H4 (cell line): Measurements from ENCODE around the gene CCDC178. TPM values are rescaled to one million over a fixed set of nuclear protein-coding genes. Genes with fewer than 3 reads are reported as not detected.
"Not testable (repeated sequence)": the region's sequence is repeated elsewhere in the genome, so short reads cannot be mapped to it uniquely, and the experiment has no call there.

Experiments
- DNase-seq: peaks from one replicate; pipeline ENCODE4 v3.0.0-alpha.2; 2015; ENCODE audit warnings: low spot score
- total RNA-seq: library from RNA; depleted of rRNA; stranded (reverse); fragments of >200 nt; shearing (Covaris generic); gene quantifications from 2 replicates; pipeline ENCODE4 v1.2.3, GENCODE V29; 2014

The CCDC178 gene
- total RNA-seq, 1 experiment from 2014 or later, result not detected

DNA sequence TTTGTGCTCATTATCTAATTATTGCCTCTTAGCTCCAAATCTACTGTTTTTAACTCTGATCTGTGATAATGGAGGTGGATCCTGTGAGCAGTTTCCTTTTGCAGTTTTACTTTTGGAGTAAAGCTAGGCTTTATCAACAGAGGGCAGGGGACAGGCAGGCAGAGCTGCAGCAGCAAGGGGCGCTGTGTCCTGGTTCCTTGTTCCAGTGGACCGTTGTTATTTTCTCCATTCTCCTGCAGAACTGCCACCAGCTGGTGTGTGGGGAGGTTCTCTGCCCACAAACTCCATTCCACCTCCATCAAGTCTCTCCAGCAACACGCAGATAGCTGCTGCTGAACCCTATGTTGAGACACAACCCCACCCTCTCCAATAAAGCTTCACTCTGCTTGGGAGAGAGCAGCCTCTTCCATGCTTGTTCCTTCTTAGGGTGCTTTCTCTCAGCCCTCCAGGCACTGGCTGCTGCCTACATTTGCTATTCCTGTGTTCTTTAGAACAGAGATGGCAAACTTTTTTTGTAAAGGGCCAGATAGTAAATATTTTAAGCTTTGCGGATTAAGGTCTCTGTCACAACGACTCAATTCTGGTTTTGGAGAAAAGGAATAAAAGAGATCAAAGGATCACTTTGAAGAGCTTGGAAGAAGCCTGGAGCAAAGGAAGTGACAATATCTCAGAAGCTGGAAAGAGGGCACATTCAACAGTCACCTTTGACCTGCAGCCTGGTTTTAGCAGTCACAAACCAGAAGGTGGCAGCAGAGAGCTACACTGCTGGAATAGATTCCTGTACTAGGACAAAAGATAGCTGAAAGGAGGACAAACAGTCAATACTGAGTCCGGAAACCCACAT, 208.8 kb downstream of the CCDC178 start:
- DNase-seq, result peak; percentile 72

DNA sequence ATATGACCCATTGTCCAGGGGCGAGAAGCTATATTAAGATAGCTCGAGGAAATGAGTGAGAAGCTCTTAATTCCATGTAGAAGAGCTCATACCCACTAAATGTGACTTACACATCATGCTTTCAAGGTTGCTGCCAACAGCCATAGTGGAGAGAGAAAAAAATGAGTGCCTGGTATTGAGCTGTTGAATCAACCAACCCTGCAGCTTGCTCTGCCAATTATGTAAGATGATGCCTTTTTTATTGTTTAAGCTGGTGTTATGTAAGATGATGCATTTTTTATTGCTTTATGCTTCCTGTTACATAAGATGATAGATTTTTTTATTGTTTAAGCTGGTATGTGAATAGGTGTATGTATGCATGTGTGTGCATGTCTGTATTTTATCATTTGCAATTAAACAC, 228.2 kb downstream of the CCDC178 start:
- no peak for DNase-seq

DNA sequence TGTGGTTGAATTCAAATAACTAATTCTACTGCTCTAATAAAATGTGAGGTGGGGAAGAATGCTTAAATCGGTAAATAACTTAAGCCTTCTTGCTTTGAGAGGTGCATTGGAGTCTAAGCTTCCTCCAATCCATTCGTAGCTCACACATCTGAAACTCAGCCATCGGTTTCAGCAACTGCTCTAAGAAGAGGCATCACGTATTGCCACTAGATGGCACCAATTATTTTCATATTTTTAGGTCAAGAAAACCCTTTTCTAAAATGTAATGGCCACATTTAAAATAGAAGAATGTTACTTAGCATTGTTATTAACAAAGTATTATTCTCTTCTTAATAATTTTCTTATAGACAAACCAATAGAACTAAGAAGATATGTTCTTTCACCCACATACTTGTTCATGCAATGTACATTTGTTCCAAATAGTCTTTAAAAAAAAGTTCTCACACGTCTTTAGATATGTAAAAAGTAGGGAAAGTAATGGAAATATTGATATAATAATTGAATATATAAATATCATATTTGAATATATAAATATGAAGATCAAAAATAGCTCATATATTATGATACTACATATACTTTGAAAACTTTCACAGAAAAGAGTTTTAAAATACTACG, 229.8 kb downstream of the CCDC178 start:
- DNase-seq, result peak; percentile 44

DNA sequence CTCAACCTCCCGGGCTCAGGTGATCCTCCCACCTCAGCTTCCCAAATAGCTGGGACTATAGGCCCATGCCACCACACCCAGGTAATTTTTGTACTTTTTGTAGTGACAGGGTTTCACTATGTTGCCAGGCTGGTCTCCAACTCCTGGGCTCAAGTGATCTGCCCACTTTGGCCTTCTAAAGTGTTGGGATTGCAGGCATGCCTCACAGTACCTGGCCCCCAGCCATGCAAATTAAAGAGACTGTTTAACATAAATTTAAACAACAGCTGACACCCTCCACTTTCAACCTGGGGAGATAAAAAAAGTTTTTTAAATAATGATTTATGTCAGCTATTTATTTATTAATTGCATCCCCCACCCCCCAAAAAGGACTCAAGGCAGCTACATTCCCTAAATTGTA, 234.7 kb downstream of the CCDC178 start:
- no peak for DNase-seq

DNA sequence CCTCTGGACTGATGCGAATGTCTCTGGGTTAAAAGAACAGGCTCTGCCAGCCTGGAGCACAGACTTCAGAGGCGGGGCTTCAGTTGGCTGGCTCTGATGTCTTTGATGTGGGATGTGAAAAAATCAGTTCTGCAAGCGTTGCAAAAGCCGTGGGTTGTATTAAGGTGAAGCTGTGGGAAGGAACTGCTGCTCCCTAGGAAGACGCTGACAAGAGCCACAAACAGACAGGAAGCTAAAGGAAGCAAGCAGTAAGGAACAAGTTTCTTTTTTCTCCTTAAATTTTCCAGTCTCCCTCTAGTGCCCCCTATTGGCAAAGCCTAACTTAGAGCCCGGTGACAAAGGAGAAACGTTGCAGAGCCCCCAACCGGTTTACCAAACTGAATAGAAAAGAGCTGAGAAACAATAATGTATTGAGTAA, 239.0 kb downstream of the CCDC178 start:
- DNase-seq, result peak; percentile 86

DNA sequence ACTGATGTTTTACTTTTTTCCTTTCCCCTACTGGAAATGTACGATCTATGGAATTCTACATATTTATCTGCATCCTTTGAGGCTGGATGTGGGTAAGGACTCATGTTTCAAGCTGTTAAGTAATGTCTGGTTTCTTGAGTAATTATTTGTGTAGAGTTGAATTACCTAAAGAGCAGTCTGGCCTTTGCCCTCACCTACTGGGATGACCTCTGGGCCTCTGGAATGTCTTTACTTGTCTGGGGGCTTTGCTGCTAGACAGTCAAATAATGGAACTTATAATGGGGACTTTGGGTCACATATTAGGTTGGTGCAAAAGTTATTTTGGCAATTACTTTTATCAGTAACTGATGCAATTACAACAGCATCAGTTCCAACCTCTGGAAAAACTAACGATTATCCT, 244.7 kb downstream of the CCDC178 start:
- DNase-seq, result no peak

DNA sequence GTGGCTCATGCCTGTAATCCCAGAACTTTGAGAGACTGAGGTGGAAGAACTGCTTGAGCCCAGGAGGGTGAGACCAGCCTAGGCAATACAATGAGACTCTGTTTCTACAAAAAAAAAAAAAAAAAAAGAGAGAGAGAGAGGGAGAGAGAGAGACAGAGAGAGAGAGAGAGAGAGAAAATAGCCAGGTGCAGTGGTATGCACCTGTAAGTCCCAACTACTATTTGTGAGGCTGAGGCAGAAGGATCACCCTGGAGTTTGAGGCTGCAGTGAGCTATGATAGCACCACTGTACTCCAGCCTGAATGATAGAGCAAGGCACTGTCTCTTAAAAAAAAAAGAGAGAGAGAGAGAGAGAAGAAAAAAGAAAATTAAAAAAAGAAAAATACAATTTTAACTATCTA, 245.7 kb downstream of the CCDC178 start:
- no peak for DNase-seq

DNA sequence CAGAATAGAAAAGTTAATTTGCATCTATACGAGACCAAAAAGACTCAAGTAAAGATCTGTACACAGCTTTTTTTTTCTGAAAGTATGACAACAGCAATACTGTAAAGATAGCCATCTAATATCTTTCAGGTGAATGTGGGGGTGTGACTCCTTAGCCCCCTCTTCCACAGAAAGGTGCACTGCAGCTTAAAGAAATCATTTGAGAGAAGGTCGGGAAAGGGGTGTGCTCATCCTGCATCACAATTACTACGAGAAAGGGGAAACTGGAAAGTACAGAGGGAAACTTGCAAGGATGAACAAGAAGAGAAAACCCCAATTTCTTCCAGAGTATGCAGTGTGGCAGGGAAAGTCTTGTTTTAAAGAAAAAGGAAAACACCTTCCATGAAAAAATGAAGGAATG, 255.6 kb downstream of the CCDC178 start:
- DNase-seq, result no peak

DNA sequence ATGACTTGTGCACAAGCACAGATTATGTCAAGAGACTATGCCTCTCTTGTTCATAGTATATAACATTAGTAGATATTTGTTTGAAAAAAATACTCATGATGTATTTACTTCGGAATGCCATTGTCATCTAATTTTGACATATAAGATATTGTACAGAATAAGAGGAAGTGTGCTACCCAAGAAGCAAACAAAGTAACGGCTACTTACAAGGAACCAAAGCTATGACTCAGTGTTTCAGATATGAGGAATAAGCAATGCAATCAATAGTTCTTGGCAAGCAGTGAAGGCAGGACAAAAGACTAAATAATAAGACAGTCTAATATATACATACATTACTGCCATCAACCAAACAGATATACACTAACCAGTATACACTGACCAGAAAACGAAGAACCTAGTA, 256.3 kb downstream of the CCDC178 start:
- no peak for DNase-seq

DNA sequence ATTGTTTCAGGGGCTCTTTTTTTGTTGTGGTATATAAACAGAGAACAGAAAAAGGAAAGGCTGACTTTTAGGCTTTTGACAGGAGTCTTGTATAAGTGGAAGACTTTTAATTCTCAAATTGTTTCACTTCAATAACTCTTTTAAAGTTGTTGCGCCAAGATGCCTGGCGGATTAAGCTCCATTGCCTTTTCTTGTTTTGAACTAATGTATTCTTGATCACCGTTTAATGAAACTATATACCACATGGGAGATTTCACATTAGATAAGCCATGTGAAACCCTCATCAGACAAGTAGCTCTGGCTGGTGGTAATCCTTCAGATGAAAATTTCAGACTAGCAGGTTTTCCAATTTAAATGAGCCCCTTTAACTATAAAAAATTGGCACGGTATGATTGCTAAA, 257.4 kb downstream of the CCDC178 start:
- DNase-seq, result no peak

DNA sequence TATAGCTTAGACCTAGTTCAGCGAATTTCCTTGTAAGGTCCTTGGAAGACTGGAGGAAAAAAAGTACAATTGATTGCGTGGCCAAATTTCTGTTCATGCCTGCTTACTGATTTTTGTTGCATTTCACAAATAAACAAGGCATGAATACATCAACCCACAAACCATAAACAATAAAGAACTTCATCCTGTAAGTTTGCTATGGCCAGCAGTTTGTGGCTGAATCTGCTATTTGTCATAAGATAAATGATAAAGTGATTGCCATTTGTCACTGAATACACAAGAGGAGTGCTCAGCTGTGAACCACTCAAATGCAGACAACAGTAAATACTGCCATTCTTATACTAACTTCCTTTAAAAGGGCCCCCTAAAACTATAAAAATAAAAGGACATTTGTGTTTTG, 259.5 kb downstream of the CCDC178 start:
- peak; percentile 55 for DNase-seq

DNA sequence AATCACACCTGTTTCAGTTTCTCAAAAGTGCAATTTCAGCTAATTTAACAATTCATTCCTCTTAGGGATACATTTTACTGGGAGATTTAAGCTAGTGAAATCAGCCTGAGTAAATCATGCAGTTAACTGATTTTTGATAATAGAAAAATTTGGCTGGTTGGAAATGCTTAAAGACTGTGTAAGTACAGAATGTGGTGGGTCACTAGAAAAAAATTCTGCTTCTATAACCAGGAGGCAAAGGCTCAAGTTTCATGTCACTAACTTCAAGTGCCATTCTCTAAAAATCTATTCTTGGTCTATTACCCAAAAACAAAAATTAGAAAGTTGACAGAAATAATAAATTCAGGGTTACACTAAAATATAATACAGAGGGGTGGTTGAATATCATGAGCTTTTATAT, 271.3 kb downstream of the CCDC178 start:
- no peak for DNase-seq

DNA sequence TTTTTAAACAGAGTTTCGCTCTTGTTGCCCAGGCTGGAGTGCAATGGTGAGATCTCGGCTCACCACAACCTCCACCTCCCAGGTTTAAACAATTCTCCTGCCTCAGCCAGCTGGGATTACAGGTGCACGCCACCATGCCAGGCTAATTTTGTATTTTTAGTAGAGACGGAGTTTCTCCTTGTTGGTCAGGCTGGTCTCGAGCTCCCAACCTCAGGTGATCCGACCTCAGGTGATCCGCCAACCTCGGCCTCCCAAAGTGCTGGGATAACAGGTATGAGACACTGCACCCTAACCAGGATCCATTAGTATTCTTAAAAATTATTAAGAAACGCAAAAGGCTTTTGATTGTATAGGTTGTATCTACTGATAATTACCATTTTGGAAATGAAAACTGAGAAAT, 276.4 kb downstream of the CCDC178 start:
- DNase-seq, result not testable (repeated sequence)

DNA sequence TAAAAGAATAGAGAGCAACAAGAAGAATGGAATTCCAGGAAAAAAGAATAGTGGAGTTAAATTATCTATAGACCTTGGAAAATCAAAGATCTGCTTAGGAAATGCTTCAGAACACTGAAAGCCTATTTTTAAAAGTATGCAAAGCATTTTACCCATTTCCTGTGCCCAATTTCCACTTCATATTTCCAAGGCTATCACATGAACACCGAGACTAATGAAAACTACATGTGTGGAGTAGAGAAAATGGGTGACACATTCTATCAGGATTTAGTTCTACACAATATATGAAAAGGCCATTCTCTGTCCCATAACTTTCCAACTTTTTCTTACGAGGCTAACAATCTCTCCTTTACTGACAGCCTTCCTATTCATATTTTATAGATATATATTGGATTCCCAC, 279.4 kb downstream of the CCDC178 start:
- DNase-seq, result no peak

DNA sequence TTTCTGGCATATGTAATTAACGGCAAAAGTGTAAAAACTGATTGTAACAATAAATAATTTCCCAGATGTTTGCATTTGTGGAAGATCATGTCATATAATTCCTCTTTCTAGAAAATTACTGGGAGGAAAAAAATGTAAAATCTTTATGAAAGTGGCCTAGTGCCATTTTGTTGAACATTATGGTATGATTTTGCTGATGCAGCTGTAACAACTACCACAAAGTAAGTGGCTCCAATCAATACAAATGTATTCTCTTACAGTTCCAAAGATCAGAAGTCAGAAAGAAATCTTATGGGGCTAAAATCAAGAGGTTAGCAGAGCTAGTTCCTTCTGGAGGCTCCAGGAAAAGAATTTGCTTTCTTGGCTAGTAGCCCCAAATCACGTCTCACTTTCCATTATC, 281.4 kb downstream of the CCDC178 start:
- DNase-seq, result no peak

DNA sequence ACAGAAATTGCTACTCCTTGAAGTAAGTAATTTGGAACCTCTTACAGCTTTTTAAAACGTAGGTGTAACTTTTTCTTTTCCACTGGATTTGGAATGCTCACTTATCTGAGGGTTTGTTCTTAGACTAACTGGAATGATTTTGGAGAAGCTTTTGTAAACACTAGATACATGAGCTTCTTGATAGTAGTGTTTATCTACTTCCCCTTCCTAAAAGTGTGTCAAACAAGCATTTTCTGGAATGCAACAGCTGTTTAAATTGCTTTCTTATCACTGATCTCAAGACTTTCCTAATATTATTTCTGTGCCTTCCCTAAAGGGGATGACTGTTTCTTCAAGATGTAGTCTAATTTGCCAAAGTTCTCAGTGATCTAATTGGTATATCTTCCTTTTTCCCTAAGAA, 282.6 kb downstream of the CCDC178 start:
- DNase-seq, result no peak

DNA sequence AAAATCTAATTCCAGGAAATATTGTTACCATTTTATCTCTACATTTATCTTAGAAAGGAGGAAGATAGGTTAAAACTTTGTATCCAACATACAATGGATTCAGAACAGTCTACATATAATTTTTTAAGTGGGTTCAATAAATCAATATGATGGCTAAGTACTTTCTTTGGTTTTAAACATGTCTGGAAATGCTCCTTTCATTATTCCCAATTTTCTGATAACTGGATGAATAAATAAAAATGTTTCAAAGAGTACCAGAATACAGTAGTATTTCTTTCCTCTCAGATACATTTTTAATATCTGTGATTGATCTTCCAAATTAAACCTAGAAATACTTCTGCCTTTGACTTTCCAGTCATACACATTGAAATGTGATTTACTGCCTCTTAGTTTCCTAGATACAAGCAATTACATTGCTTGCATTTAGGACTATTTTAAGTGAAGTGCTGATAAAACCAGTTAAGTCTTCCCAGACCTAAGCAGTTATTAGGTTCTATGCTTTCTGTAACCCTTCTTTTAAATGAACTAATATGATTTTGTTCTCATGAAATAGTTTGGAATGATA, 283.5 kb downstream of the CCDC178 start:
- DNase-seq, result no peak

DNA sequence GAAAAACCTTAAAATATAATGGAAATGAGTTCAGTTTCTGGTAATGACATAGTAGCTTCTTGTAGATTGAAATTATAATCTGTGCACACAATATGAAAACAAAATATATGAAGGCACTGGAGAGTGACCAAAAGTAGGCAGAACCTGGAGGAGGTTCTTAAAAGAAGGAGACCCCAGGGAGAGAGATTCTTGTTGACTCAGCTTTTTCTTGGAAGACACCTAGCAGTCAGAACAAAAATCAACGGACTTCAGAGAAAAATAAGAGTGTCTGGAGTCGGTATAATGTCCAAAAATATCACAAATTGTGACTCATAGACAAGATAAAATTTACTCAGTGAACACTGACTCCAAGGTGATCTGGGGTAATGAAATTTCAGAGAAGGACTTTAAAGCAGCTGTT, 286.5 kb downstream of the CCDC178 start:
- DNase-seq, result no peak

DNA sequence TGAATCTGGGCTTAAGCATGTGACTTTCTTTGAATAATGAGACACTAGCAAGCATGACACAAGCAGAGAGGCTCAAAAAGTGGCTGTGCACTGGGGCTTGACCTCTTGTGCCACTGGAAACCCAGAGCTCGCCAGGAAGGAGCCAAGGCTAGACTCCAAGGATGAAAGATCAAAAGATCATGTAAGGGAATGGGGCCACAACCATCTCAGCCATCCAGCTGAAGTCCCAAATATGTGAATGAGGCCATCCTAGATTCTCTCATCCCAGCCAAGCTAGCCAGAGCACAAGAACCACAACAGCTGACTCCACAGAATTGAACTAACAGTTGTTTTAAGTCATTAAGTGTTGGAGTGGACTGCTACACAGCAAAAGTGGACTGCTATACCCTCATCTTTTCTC, 288.1 kb downstream of the CCDC178 start:
- DNase-seq, result no peak

DNA sequence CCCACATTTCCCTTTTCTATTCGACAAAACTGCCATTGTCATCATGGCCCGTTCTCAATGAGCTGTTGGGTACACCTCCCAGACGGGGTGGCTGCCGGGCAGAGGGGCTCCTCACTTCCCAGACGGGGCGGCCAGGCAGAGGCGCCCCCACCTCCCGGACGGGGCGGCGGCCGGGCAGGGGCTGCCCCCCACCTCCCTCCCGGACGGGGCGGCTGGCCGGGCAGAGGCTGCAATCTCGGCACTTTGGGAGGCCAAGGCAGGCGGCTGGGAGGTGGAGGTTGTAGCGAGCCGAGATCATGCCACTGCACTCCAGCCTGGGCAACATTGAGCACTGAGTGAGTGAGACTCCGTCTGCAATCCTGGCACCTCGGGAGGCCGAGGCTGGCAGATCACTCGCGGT, 292.7 kb downstream of the CCDC178 start:
- DNase-seq, result not testable (repeated sequence)

DNA sequence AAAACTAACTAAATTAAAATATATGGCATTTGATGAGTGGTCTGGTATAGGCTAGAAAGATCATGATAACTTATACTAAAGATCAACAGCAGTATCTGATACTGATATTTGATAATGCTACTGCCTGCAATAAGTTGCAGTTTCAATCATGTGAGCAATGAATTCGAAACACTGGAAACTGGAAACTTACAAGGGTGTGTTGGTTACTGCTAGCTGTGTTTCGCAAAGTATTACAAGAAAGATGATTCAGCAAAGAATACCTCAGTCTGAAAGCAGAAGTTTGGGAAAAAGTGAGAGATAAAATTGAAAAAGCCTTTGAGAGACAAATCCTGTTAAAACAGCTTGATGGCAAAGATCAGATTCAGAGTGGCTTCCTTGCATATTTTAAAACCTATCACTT, 294.5 kb downstream of the CCDC178 start:
- DNase-seq, result no peak

DNA sequence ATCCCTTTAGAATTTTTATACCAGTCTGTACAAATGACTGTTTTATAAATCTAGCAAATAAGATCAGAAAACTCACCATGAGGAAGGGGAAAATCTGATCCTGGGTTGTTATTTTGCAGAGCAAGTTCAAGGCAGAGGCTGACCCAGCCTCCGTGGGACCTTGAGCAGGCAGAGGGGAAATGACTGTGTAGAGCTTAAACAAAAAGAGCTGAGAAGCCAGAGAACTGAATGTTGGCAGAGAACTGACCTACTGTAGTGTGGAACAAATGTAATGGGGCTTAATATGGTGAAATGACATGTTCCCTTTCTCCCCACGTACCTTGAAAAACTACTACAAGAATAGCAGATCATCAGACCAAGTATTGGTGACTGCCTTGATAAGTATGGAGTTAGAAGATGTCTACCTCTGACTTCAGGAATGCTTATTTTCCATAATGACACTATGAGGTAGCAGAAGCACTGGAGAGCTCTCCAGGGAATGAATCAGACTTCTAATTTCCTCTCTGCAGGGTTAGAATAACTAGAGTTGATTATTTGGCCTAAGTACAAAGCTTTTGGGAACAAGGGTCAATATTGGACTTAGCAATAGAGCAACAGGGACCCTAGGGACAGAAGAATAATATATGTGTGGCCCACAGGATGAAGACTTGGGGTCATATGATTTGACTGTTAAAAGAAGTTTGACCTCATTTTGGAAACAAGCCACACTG, 304.4 kb downstream of the CCDC178 start:
- no peak for DNase-seq

DNA sequence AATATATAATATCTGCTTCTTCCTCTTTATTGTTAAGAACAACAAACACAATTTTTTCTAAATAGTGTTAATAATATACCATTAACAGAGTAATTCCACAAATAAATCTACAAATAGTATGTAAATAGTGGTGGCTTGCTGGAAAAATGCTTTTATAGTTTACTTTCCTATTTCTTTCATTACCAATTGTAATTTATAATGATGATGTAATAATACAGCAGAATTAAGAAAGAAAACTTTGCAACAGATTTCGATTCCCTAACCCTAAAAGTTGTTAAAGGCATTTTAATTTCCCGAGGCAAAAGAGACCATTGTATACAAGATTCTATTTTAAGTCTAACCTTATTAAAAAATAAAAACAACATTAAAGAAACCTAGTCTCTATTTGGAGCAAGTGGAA, 307.9 kb downstream of the CCDC178 start:
- DNase-seq, result no peak
